ENCODE measurements around the gene DNAJB12.
"Not testable (repeated sequence)": the region's sequence is repeated elsewhere in the genome, so short reads cannot be mapped to it uniquely, and the experiment has no call there.

The DNAJB12 gene

DNA sequence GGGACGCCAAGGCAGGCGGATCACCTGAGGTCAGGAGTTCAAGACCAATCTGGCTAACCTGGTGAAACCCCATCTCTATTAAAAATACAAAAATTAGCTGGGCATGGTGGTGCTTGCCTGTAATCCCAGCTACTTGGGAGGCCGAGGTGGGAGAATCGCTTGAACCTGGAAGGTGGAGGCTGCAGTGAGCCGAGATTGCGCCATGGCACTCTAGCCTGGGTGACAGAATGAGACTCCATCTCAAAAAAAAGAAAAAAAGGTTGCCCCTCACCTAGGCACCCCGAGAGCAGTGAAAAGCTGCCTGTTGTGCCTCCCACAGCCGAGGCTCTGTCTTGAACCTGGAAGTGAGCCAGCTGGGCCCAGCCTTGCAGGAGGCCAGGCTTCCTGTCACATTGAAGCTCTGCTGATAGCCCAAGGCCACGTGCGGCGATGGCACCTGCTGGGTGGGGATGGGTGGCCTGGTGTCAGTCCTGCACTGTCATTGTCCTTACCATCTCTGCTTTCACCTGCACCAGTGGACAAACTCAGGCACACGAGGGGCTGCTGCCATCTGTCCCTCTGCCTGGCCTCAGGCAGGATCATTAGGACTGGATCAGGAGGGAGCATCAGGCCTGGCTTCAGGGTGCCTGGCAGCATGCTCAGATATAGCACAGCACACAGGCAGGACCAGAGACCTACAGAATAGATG is 37.8 kb downstream of the DNAJB12 start:
- DNase-seq = peak in 1 of 14 donors; percentile 18

DNA sequence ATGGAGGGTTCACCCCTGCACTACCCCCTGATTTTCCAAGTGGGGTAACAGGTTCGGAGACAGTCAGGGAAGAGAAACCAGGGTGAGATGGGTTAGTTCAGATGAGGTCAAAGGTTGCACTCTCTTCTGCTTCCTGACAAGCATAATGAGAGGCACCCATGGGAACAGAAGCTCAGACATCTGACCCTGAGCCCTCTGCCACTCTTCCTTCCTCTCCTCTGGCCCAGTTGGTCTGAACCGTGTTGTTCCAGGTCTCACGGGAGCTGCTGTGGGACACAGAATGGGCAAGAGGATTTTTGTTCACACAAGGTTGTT is 38.4 kb downstream of the DNAJB12 start:
- no peak for DNase-seq

DNA sequence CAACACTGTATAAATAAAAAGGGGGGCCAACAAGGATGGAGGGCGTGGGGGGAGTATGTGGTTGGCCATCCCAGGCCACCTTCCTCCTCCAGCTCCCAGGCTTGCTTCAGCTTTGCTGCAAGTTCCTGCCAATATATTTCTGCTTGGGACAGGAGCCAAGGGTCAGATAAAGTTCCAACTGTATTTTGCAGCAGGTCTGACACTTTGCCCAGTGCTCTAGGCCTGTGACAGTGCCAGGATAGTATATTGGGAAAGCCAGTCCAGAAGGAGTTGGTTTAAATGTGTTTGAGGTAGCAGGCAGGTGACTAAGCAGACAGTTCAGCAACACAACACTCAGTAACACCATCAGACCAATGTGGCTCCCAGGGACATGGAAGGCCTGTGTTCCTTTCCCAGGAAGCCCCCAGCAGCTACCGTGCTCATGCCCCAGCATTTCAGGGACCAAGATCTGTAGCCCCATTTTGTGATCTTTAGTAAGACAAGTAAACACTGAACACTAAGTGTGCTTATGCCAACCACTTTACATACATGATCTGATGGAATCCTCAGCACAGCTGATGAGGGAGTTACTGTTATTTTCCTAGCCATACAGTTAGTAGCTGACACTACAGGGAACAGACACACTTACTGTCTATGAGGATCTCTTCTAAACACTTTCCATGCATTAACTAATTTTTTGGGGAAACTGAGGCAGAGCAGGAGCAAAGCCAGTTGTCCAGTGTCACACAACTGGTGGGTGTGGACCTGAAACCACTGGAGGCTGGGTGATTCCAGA is 38.9 kb downstream of the DNAJB12 start:
- DNase-seq = peak in 1 of 14 donors; percentile 66

DNA sequence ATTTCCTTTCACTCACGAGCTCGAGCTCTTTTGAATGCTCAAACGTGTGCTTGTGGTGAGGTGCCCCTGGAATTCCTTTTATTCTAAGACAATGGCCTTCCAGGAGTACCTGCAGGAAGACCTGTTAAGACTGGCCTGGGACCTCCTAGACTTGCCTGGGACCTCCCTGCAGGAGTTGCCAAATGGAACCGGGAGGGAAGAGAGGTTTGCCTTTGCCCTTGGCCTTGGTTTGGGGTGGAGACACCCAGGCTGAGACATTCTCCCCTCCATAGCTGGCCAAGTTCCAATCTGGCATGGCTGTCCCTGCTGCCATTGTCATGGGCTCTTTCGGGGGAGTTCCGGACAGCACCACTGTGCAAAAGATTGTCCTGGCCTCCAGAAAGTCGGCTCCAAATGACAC is 39.7 kb downstream of the DNAJB12 start:
- DNase-seq = no peak

DNA sequence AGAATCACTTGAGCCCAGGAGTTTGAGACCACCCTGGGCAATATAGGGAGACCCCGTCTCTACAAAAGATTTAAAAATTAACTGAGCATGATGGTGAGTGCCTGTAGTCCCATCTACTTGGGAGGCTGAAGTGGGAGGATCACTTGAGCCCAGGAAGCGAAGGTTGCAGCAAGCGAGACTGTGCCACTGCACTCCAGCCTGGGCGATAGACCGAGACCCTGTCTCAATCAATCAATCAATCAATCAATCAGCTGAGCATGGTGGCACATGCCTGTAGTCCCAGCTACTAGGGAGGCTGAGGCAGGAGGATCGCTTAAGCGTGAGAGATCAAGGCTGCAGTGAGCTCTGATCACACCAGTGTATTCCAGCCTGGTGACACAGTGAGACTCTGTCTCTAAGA is 40.5 kb downstream of the DNAJB12 start:
- no peak for DNase-seq

DNA sequence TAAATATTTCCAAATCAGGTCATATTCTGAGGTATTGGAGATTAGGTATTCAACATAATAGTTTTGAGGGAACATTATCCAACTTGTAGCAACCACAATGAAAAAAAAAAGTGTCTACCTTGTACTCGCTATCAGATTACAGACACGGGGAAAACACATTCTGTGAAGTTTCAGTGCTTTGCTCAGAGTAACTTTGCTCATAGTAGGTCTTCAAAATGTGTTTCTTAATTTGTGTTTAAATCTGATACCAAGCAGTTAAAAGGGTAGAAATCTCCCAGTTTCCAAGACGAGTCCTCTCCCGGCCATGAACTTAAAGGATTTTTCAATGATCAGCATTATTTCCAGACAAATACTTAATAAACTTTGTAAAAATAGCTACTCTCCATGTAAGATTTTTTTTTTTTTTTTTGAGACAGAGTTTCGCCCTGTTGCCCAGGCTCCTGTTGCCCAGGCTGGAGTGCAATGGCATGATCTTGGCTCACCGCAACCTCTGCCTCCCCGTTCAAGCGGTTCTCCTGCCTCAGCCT is 41.8 kb downstream of the DNAJB12 start:
- DNase-seq = no peak

DNA sequence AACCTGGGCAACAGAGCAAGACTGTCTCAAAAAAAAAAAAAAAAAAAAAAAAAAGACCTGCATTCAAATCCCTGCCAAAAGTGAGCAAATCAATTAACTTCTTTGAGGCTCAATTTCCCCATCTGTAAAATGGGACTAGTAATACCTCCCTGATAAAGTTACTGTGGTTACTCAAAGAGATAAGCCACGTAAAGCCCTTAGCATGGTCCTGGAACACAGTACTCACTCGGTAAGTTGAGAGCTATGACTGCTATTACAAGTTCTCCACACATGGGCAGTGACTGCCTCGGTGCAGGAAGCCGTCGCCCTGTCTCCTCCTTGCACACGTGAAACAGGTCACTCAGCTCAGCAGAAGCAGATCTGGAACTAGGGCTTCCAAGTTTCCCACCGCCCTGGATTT is 43.1 kb downstream of the DNAJB12 start:
- DNase-seq = no peak

DNA sequence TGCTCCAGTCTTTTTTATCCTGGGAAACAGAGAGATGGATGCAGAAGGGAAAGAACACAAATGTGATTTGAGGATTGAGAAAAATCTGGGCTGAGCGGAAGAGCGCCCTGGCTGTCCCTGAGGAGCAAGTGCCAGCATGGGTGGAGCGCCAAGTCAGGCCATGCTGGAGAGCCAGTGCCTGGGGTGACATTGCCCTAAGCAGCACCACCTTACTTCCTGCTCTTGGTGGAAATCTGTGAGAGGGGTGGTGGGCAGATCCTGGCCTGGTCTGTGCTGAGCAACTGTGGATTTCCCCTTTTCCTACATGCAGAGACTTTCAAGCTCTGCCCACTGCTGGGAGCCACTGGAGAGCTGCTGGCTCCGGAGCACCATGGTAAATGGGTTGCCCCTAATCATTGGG is 44.1 kb downstream of the DNAJB12 start:
- DNase-seq = peak in 1 of 14 donors; percentile 73

DNA sequence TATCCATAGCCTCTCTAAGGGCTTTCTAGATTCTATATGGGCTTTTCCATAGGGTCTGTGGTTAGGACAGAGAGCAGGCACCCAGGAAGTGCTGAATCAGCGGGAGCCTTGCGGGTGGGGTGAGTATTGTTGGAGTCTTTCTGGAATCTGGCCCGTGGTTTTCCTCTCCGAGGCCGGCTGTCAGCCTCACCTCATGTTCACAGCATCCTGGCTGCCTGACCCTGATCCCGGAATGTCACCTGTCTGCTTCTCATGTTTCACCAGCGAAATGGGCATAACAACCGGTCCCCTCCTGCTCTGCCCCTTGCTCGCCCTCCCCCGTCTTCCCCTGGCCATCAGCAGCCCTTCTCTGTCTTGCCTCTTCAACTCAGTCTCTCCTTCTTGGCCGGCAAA is 44.5 kb downstream of the DNAJB12 start:
- DNase-seq = peak in 1 of 14 donors; percentile 73

DNA sequence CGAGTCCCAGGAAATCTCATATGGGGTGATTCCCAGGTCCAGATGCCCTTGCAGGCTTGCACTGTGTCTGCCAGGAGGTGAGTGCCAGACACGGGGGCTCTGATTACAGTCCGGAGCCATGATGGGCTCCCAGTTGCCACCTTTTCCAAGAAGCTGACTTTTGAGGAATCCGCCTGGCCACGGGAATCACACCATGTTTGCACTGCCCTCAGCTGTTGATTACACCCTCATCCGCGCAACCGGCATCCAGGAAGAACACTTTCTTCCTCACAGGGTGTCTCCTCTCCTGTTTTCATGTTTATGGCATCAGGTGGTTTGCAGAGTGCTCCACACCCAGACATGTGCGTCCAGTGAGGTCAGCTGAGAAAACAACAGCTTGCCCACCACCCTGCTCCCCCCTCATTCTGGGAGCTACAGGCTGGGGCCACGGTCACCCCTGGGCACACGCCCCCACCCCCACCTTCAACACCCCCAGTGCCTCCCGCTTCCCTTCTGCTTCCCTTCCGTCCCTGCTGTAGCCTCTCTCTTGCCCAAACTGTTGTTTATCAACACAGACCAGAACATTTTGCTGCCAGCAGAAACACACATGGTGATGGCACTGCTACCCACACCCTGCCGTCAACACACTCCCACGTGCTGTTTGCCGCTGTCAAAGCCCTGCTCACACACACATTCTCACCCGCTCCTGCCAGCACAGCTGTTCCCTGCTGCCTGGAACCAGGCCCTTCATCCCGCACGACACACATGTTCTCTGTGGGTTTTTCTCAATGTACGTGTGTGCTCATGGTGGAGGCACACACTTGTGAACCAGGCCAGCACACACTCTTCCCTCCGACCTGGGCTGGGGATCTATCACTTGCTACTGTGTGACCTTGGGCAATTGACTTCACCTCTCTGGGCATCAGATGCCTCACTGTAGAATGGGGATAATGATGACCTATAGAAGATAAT is 45.2 kb downstream of the DNAJB12 start:
- peak in 4 of 14 donors; percentile 45 to 71 (median 55) for DNase-seq

DNA sequence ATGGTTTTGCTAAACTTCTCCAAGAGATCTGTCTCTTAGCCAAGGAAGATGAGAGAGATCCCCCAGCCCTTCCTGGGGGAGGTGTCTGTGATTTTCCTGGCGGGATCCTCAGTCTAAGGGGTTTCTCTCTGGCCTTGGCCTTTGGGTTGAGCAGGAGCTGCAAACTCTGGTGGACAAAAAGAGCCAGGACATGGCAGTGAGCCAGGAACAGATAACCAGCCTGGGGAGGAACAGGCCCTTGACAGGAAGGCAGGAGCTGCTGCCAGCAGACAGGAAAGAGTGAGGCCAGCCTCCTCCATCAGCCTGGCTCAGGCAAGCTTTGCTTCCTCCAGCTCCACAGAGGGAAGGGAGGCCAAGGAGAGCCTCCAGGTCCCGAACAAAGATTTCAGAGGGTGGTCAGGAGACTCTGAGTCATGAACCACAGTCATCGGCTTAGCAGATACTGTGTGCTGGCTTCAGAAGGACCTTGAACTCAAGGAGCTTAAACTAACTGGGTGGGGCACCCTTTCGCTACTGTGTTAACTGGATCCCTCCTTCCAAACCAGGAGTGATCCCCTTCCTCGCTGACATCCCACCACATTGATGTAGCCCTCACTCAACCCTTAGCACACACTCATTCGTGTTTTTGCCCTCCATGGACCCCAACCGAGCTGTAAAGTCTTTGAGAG is 46.3 kb downstream of the DNAJB12 start:
- DNase-seq = peak in 4 of 14 donors; percentile 35 to 88 (median 43)

DNA sequence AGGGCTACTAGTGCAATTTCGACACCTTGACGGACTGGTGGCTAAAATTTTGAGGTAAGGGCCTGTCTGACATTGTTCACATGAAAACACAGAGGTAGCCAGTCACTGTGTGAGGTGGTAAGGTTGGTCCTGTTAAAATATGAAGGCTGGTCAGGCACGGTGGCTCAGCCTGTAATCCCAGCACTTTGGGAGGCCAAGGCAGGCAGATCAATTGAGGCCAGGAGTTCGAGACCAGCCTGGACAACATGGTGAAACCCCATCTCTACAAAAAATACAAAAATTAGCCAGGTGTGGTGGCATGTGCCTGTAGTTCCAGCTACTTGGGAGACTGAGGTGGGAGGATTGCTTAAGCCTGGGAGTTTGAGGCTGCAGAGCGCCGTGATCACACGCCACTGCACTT is 47.0 kb downstream of the DNAJB12 start:
- DNase-seq = not testable (repeated sequence)

DNA sequence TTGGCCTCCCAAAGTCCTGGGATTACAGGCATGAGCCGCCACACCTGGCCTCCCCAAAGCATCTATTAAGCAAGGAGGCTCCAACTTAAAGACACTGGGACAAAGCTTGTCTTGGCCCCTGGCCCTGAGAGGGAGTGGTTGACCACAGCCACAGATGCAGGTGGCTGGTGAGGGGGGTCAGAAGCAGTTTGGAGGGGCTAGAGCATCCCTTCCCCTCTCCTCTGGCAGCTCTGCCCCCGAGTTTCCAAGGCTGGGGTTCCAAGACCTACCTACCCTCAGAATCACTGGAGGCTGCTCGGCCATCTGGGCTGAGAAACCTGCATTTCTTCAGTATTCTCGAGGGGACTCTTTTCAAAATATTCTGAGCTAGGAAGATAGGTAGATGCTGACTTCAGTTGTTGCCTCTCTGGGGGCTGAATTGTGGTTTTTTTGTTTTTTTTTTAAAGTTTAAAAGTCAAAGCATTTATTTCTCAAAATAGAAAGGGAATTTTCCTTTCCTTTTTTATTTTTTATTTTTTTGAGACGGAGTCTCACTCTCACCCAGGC is 48.4 kb downstream of the DNAJB12 start:
- DNase-seq = no peak

DNA sequence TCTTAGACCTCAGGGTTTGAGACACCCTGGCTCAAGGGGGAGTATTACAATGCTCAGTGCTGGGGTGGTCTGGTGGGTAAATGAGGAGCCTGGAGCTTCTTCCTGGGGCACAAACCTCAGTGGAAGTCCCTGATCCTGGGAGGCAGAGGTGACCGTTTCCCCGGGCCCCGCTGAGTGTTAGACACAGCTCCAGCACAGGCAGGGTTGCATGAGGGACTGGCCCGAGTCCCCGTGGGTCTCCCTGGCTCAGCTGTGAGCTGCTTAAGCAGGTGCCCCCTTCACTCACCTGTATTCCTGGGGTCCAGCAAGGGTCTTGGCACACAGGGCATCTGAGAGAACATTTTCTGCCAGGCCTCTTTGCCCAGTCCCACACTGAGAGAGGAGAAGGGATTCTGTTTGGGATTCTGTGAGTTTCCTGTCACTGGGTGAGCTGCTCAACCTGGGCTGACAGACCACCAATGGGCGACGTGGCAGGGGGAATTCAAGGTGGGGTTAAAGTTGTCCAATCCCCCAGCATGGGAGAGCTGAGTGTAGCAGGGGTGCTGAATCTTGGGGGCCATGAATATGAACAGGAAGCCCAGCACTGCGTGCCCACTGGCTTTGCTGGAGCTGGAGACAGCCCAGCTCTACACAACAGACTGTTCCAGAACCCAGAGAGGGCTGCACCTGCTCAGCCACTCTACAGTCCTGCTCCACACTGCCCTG is 51.1 kb downstream of the DNAJB12 start:
- DNase-seq = no peak

DNA sequence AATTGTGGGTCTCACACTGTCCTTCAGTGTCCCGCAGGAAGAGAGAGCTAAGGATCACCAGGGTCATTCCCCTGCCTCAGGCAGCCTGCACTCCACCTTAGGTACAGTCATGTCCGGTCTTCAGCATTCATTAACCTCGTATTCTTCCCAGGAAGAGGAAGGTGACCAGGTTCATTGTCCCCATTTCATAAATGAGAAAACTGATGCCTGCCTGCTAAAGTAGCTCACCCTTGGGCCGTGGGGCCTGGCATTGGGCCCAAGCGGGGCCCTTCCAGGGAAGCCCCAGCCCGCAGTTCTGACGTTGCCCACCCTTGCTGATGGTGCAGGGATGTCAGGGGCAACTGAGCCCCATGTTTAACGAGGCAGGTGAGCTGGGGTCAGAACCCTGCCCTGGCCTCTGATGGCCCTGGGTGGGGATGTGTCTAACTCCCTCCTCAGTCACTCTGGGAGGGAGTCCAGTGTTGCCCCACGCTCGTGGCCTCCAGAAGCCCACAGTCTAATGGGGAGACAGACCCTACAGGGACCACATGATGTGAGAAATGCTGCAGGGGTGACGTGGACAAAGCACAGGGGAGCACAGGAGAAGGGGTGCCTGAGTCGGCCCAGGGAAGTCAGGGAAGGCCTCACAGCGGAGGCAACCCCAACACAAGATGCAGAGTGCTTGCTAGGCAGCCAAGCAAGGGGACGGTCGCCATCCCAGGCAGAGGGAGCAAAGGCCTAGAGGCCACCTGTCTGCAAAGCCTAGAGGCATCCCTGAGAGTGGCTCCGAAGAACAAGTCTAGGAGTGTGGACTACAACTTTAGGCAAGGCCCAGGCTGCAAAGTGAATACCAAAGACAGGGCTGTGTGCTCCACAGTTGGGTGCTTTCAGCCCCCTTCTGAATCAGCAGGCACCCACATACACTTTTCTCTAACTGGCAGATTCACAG is 55.9 kb downstream of the DNAJB12 start:
- no peak for DNase-seq

DNA sequence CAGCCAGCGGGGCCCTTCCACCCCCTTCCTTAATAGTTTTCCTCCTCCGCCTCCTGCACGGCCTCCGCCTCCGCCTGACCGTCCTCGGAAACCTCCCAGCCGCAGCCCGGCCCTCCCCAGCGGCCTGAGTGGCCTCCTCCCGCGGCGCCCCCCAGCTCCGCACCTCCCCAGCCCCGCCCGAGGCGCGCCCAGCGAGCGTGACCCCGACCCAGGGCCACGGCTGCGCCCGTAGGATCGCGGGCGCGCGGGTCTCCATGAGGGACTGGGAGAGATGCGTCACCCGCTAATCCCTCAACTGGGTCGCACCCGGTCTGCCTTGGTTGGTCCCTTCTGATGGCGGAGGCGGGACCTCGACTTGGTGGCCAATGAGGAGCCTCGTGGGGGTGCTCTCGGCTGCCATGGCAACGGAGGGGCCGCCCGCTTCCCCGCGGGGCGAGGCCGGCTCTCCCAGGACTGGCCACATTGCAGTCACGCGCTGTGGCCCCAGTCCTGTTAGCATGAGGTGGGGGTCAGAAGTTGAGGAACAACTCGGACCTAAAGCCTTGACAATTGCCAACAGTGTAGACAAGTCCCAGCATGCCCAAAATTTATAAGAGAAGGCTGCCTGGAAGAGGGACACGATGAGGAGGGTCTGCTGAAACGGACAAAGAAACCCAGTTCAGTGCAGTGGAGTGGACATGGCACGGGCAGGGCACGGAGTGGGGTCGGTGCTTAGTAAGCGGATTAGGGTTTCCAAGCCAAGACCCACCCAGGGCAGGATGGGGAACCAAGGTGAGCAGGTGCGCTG is 56.7 kb downstream of the DNAJB12 start:
- peak; percentile 52 to 97 (median 92) for DNase-seq

DNA sequence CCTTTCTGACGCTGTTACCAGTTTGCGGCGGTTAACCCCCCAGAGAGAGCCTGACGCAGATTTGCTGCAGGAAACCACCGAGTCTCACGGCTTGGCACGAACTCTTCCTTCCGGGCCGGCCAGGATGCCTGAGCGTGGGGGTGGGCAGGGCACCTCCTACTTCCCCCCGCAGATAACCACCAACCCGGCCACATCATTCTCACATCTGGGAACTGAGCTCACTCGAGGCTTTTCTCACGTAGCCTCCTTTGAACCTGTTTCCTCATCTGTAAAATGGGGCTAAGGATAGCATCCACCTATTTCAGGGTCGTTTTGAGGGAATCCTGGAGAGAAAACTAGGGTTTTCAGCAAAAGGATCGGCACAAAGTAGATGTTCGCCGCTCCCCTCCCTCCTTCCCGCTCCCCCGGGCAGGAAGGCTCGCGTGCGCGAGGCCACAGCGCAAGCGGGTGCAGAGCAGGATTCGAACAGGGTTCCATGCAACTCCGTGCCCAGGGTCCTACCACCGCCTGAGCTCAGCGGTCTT is 57.4 kb downstream of the DNAJB12 start:
- DNase-seq = peak in 11 of 14 donors; percentile 19 to 74 (median 44)

DNA sequence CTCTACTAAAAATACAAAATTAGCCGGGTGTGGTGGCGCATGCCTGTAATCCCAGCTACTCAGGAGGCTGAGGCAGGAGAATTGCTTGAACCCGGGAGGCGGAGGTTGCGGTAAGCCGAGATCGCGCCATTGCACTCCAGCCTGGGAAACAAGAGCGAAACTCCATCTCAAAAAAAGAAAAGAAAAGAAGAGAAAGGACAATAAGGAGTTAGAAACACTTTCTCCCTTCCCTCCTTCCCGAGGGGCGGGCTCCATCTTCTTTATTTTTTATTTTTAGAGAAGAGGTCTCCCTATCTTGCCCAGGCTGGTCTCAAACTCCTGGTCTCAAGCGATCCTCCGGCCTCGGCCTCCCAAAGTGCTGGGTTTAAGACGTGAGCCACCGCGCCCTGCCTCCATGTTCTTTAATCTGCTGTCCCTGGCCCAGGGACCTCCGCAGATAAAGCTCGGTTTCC is 57.9 kb downstream of the DNAJB12 start:
- DNase-seq = not testable (repeated sequence)
